ENCODE results near the gene KIAA1217. TPM values are rescaled to one million over a fixed set of nuclear protein-coding genes. Genes with fewer than 3 reads are reported as not detected.

KIAA1217 gene
- total and polyA plus RNA-seq, 2 of the 4 experiments (the other 2 are of a cell fraction), result 3.4 to 4.4 TPM

GRCh38 chr10:24552346-24553016 lies 343.5 kb downstream of the KIAA1217 start:
- Histone ChIP-seq H3K9ac (ENCODE audit: low read depth, low read length) (no peak overlapping the region), H3K56ac (ENCODE audit: extremely low read depth, insufficient read depth, low read length) (no peak overlapping the region), H3K18ac (ENCODE audit: low read depth, low read length) (no peak overlapping the region), H3K27me3 (ENCODE audit: control insufficient read depth, insufficient read depth, low read length) (peaks cover 3% of the 10 kb centered on the region; the same call in 1 of the 2 replicates), H2AK9ac (replicated peaks; ENCODE audit: low read depth, low read length, poor library complexity) (no peak overlapping the region), H2BK5ac (ENCODE audit: low read depth, low read length, poor library complexity, severe bottlenecking) (no peak overlapping the region), H2AK5ac (ENCODE audit: low read depth, low read length) (no peak overlapping the region), H2BK15ac (ENCODE audit: low read depth, low read length) (no peak overlapping the region), H3K9me1 (ENCODE audit: insufficient read depth, low read length) (no peaks in the 10 kb centered on the region), H4K5ac (ENCODE audit: low read depth, low read length) (no peak overlapping the region), H2BK120ac (ENCODE audit: low read depth, low read length) (no peak overlapping the region), H3K4me3 (ENCODE audit: insufficient read depth, low read depth, low read length) (no peak overlapping the region), H3K36me3 (ENCODE audit: control insufficient read depth, insufficient read depth, low read length) (peaks cover 2% of the 10 kb centered on the region; the same call in 1 of the 2 replicates), H3K14ac (replicated peaks; ENCODE audit: low read depth, low read length) (no peak overlapping the region), H3K9me3 (ENCODE audit: control insufficient read depth, insufficient read depth, low read length) (no peaks in the 10 kb centered on the region), H2AFZ (replicated peaks; ENCODE audit: low read length, poor library complexity) (no peak overlapping the region), H3K79me1 (ENCODE audit: low read depth in 1 of 2, low read length in 2 of 2) (no peaks in the 10 kb centered on the region), H4K20me1 (ENCODE audit: insufficient read depth, low read length) (no peaks in the 10 kb centered on the region), H4K8ac (ENCODE audit: low read depth in 2 of 2, low read length in 2 of 2) (no peak overlapping the region), H3K27ac (ENCODE audit: insufficient read depth, low read length) (no peak overlapping the region), H3K4me2 (ENCODE audit: low read depth, low read length) (no peak overlapping the region), H2BK20ac (ENCODE audit: low read depth, low read length) (no peak overlapping the region), H3K23ac (ENCODE audit: low read depth, low read length) (no peak overlapping the region), H4K91ac (ENCODE audit: insufficient read depth, low read depth, low read length) (no peak overlapping the region), H3K4me1 (ENCODE audit: control insufficient read depth, insufficient read depth, low read length) (no peaks in the 10 kb centered on the region), H3K4ac (ENCODE audit: low read depth, low read length) (no peak overlapping the region)
- ChIA-PET POLR2A (ENCODE audit: unreplicated experiment) (no interaction called here), CTCF (interaction anchor here (0.7 kb wide), 1 partner anchor 576 kb away, joined by 3 read pairs; no protein-coding TSS in a partner anchor)
- dilution Hi-C loops (cut with HindIII; ENCODE audit: low sequenced_read_pairs, unreplicated experiment) (no loop called here), in situ Hi-C loops (cut with MboI; ENCODE audit: low sequenced_read_pairs) (loop anchor here (10.0 kb wide), 1 partner anchor 558 kb away; no protein-coding TSS in a partner anchor), intact Hi-C loops (cut with micrococcal nuclease) (no loop called here)
- TF ChIP-seq CHD1 (IDR thresholded peaks at IDR 0.05; ENCODE audit: low read depth, low read length) (no peak), MAFK (IDR thresholded peaks at IDR 0.05; ENCODE audit: low read depth, low read length) (no peak), RFX5 (IDR thresholded peaks at IDR 0.05; ENCODE audit: low read depth, low read length) (no peak), NFE2L2 (IDR thresholded peaks at IDR 0.05; ENCODE audit: low read depth, low read length) (no peak), SMC3 (IDR thresholded peaks at IDR 0.05; ENCODE audit: low read depth, low read length) (no peak)
- DNase-seq (no peak), ATAC-seq (ENCODE audit: low read depth) (no peak)
- WGBS, 2 experiments (ENCODE audit: extremely low coverage in 2 of 2, insufficient read length in 1 of 2), result 35% methylated on average over 7 of the region's 22 CpGs; no CpG with 5 or more reads in 1 of the 2 experiments
- BruUV-seq (replicated peaks), result no TSS peak
